Measurements from ENCODE around the gene PLCD3. TPM values are rescaled to one million over a fixed set of nuclear protein-coding genes. Genes with fewer than 3 reads are reported as not detected.

The PLCD3 gene
- polyA plus RNA-seq, 1 donor (not counting 4 experiments of a cell fraction or from before 2014, with no cell fraction given), result 53.3 TPM

DNA sequence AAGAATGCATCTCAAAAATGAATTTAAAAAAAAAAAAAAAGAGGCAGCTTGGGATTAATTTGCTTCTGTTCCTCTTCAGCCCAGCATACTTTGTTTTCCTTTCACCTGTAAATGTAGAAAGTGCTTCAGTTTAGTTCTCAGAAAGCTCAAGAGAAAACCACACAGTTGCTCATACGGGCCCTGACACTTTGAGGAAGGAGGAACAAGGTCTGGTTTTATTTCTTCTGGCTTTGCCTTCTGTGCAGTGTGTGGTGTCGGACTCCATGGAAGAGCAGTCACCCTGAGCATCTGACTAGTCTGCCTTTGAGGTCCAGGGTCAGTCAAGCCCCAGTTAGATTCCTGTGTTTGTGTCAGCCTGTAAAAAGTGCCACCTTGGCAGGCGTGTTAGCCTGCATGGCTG lies 43.6 kb downstream of the PLCD3 start:
- Histone ChIP-seq H3K4me1 (ENCODE audit: control insufficient read depth, extremely low read depth, insufficient read depth, low read length) (peaks cover 20% of the 10 kb centered on the region), H3K36me3 (ENCODE audit: control insufficient read depth in 2 of 2, extremely low read depth in 1 of 2, insufficient read depth in 2 of 2, low read length in 2 of 2) (peaks cover 41 to 46% of the 10 kb centered on the region in 2 experiments), H2AFZ (ENCODE audit: control insufficient read depth, low read length) (no peak overlapping the region), H4K20me1 (ENCODE audit: control insufficient read depth, extremely low read depth, insufficient read depth, low read length) (no peaks in the 10 kb centered on the region), H3K79me2 (ENCODE audit: control insufficient read depth, insufficient read depth, low read length) (peaks cover 4% of the 10 kb centered on the region), H3K9me3 (ENCODE audit: control insufficient read depth, low read depth, low read length) (peaks cover 4% of the 10 kb centered on the region), H3K9ac (ENCODE audit: control insufficient read depth, extremely low read depth, insufficient read depth, low read length) (no peak overlapping the region), H3K27me3 (ENCODE audit: control insufficient read depth, extremely low read depth, insufficient read depth, low read length) (no peaks in the 10 kb centered on the region), H3K4me2 (ENCODE audit: control insufficient read depth, extremely low read depth, insufficient read depth, low read depth, low read length) (no peak overlapping the region), H3K9me1 (ENCODE audit: control insufficient read depth, extremely low read depth, insufficient read depth, low read length) (no peaks in the 10 kb centered on the region), H3K4me3 (ENCODE audit: control insufficient read depth in 2 of 3, extremely low read depth in 1 of 3, insufficient read depth in 2 of 3, low read depth in 1 of 3, low read length in 3 of 3) (no peak overlapping the region), H3K27ac (ENCODE audit: control insufficient read depth, insufficient read depth, low read length) (no peak overlapping the region)
- FAIRE-seq (no peak), DNase-seq (ENCODE audit: low read depth, low spot score) (no peak)
- dilution Hi-C loops (cut with MboI; ENCODE audit: extremely low pct_ligation_motif_present, low sequenced_read_pairs), result no loop called here
- TF ChIP-seq, protein P1, sequence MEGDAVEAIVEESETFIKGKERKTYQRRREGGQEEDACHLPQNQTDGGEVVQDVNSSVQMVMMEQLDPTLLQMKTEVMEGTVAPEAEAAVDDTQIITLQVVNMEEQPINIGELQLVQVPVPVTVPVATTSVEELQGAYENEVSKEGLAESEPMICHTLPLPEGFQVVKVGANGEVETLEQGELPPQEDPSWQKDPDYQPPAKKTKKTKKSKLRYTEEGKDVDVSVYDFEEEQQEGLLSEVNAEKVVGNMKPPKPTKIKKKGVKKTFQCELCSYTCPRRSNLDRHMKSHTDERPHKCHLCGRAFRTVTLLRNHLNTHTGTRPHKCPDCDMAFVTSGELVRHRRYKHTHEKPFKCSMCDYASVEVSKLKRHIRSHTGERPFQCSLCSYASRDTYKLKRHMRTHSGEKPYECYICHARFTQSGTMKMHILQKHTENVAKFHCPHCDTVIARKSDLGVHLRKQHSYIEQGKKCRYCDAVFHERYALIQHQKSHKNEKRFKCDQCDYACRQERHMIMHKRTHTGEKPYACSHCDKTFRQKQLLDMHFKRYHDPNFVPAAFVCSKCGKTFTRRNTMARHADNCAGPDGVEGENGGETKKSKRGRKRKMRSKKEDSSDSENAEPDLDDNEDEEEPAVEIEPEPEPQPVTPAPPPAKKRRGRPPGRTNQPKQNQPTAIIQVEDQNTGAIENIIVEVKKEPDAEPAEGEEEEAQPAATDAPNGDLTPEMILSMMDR (optimal IDR thresholded peaks at IDR 0.05 in 1 of 3, IDR thresholded peaks at IDR 0.05 in 1 of 3, conservative IDR thresholded peaks at IDR 0.05 in 1 of 3; ENCODE audit: extremely low read depth in 1 of 3, insufficient read depth in 2 of 3, low read length in 3 of 3), result no peak
- no peak for TF ChIP-seq EZH2 (IDR thresholded peaks at IDR 0.05; ENCODE audit: low read length)

DNA sequence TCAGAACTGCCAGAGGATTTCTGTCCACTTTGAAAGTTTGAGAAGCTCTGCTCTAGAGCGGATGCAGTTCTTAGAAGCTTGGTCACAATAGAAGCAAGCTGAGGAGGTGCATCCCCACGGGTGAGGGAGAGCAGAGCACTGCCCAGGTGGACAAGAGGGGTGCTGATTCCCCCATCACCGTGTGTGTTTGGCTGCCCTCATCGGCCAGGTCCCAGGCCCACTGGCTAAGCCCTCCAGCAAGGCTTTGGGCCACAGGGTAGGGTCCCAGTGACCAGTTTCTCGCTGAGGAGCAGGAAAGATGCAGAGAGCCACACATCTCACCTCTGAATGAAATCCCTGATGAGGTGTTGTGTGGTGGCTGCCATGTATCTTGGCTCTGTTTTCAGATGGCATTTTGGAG lies 44.3 kb downstream of the PLCD3 start:
- H3K9ac ChIP-seq (ENCODE audit: control insufficient read depth, extremely low read depth, insufficient read depth, low read length), result no peak overlapping the region
- no peak overlapping the region for H3K27ac ChIP-seq (ENCODE audit: control insufficient read depth, insufficient read depth, low read length)
- no peak overlapping the region for H3K4me3 ChIP-seq (ENCODE audit: control insufficient read depth in 2 of 3, extremely low read depth in 1 of 3, insufficient read depth in 2 of 3, low read depth in 1 of 3, low read length in 3 of 3)
- dilution Hi-C loops (cut with MboI; ENCODE audit: extremely low pct_ligation_motif_present, low sequenced_read_pairs), result no loop called here
- peaks cover 40 to 43% of the 10 kb centered on the region in 2 experiments for H3K36me3 ChIP-seq (ENCODE audit: control insufficient read depth in 2 of 2, extremely low read depth in 1 of 2, insufficient read depth in 2 of 2, low read length in 2 of 2)
- H4K20me1 ChIP-seq (ENCODE audit: control insufficient read depth, extremely low read depth, insufficient read depth, low read length), result no peaks in the 10 kb centered on the region
- H3K79me2 ChIP-seq (ENCODE audit: control insufficient read depth, insufficient read depth, low read length), result peaks cover 4% of the 10 kb centered on the region
- peaks cover 4% of the 10 kb centered on the region for H3K9me3 ChIP-seq (ENCODE audit: control insufficient read depth, low read depth, low read length)
- H3K4me1 ChIP-seq (ENCODE audit: control insufficient read depth, extremely low read depth, insufficient read depth, low read length), result peaks cover 12% of the 10 kb centered on the region
- DNase-seq (ENCODE audit: low read depth, low spot score) (no peak), FAIRE-seq (no peak)
- H3K27me3 ChIP-seq (ENCODE audit: control insufficient read depth, extremely low read depth, insufficient read depth, low read length), result no peaks in the 10 kb centered on the region
- H3K9me1 ChIP-seq (ENCODE audit: control insufficient read depth, extremely low read depth, insufficient read depth, low read length), result no peaks in the 10 kb centered on the region
- TF ChIP-seq, protein P1 (optimal IDR thresholded peaks at IDR 0.05 in 1 of 3, IDR thresholded peaks at IDR 0.05 in 1 of 3, conservative IDR thresholded peaks at IDR 0.05 in 1 of 3; ENCODE audit: extremely low read depth in 1 of 3, insufficient read depth in 2 of 3, low read length in 3 of 3), result no peak
- no peak for TF ChIP-seq EZH2 (IDR thresholded peaks at IDR 0.05; ENCODE audit: low read length)
- no peak overlapping the region for H2AFZ ChIP-seq (ENCODE audit: control insufficient read depth, low read length)
- H3K4me2 ChIP-seq (ENCODE audit: control insufficient read depth, extremely low read depth, insufficient read depth, low read depth, low read length), result no peak overlapping the region
